ENCODE data around the gene SF3B5. TPM values are rescaled to one million over a fixed set of nuclear protein-coding genes. Genes with fewer than 3 reads are reported as not detected.
"Not testable (repeated sequence)": the region's sequence is repeated elsewhere in the genome, so short reads cannot be mapped to it uniquely, and the experiment has no call there.

Gene SF3B5
- total RNA-seq, 2 donors from 2014 or later: 198 to 212 TPM

DNA sequence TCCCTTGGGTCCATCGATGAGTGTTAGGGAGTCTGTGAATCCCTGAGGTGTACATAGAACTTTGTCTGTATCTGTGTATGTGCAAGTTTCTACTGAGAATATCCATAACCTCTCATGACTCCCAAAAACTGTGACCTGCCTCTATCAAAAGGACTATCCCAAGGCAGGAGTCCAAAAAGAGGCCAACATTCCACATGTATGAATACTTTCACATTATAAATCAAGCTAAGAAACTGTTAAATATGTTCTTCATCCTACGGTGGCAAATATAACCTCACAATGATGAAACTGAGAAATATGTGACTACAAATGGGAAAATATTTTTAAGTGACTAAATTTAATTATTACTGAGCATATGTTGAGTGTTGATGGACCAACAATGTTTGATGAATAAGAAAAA is 38.8 kb upstream of the SF3B5 start:
- Histone ChIP-seq H3K27ac (no peak overlapping the region), H3K36me3 (no peaks in the 10 kb centered on the region), H3K4me1 (replicated peaks) (no peaks in the 10 kb centered on the region), H3K4me3 (no peak overlapping the region), H3K9me3 (no peaks in the 10 kb centered on the region), H3K27me3 (replicated peaks; ENCODE audit: insufficient read depth) (no peaks in the 10 kb centered on the region)
- intact Hi-C loops (cut with DNase I): no loop called here
- no peak for TF ChIP-seq POLR2AphosphoS5 (IDR thresholded peaks at IDR 0.05)
- TF ChIP-seq, protein P1, sequence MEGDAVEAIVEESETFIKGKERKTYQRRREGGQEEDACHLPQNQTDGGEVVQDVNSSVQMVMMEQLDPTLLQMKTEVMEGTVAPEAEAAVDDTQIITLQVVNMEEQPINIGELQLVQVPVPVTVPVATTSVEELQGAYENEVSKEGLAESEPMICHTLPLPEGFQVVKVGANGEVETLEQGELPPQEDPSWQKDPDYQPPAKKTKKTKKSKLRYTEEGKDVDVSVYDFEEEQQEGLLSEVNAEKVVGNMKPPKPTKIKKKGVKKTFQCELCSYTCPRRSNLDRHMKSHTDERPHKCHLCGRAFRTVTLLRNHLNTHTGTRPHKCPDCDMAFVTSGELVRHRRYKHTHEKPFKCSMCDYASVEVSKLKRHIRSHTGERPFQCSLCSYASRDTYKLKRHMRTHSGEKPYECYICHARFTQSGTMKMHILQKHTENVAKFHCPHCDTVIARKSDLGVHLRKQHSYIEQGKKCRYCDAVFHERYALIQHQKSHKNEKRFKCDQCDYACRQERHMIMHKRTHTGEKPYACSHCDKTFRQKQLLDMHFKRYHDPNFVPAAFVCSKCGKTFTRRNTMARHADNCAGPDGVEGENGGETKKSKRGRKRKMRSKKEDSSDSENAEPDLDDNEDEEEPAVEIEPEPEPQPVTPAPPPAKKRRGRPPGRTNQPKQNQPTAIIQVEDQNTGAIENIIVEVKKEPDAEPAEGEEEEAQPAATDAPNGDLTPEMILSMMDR (IDR thresholded peaks at IDR 0.05): no peak
- no peak for DNase-seq (ENCODE audit: low spot score)
- 82% methylated on average over 2 of the region's 2 CpGs for WGBS

DNA sequence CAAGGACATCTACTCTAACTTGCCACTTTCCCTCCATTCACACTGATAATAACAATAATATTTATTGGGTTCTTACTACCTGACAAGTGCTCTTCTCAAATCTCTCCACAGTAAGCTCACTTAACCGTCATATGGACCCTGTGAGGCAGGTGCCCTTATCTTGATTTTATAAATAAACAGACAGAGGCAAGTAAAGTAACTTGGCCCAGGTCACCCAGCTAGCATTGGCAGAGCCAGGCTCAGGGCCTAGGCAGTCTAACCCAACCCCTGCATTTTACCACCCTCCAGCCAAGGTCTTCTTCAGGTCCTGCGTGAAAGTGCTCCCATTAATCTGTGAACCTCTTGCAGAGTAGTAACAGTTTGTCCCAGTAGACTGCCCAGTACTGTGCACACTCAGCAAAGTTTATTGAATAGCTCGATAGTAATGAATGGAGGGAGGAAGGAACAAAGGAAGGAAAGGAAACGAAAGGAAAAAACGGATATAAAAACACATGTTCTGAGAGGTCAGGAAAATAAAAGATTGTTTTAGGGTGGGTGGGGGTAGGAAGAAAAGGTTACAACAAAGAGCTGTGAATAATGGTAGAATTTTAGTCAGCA is 38.0 kb upstream of the SF3B5 start:
- 79% methylated on average over 5 of the region's 5 CpGs for WGBS
- Histone ChIP-seq H3K27me3 (replicated peaks; ENCODE audit: insufficient read depth) (no peaks in the 10 kb centered on the region), H3K36me3 (no peaks in the 10 kb centered on the region), H3K4me3 (no peak overlapping the region), H3K9me3 (no peaks in the 10 kb centered on the region), H3K27ac (no peak overlapping the region), H3K4me1 (replicated peaks) (no peaks in the 10 kb centered on the region)
- DNase-seq (ENCODE audit: low spot score): no peak
- intact Hi-C loops (cut with DNase I): no loop called here
- TF ChIP-seq POLR2AphosphoS5 (IDR thresholded peaks at IDR 0.05): no peak
- TF ChIP-seq, protein P1 (IDR thresholded peaks at IDR 0.05): no peak
- TF ChIP-seq POLR2A (IDR thresholded peaks at IDR 0.05): no peak

DNA sequence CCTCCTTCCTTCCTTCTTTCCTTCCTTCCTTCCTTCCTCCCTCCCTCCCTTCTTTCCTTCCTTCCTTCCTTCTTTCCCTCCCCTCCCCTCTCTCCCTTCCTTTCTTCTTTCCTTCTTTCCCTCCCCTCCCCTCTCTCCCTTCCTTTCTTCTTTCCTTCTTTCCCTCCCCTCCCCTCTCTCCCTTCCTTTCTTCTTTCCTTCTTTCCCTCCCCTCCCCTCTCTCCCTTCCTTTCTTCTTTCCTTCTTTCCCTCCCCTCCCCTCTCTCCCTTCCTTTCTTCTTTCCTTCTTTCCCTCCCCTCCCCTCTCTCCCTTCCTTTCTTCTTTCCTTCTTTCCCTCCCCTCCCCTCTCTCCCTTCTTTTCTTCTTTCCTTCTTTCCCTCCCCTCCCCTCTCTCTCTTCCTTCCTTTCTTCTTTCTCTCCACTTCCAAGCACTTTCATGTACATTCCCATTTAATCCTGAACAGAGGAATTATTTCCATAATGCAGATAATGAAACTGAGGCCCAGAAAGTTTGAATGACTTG is 36.9 kb upstream of the SF3B5 start:
- H3K36me3 ChIP-seq; H3K27ac ChIP-seq; H3K27me3 ChIP-seq (replicated peaks; ENCODE audit: insufficient read depth); intact Hi-C loops (cut with DNase I); H3K9me3 ChIP-seq; H3K4me1 ChIP-seq (replicated peaks); DNase-seq (ENCODE audit: low spot score); H3K4me3 ChIP-seq: not testable (repeated sequence)

DNA sequence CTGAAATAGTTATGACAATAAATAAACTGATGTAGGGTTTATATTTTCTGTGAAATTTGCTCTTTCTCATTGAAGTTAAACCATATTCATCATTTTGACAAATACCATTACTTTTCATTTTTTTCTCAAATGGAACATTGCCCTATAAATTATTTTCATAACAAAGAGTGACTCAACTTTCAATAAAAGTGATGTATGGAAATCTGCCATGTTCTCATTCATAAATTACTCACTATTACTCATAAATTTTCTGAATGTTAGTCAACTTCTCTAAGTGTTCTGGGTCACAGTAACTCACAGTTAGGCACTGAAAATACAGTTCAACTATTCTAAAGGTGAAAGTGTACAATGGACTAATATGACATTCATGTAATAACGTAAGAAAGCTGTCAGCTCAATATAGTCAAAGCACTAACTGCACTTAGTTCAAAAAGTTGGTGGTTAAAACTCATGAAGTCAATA is 35.9 kb upstream of the SF3B5 start:
- H3K27ac ChIP-seq: no peak overlapping the region
- no peaks in the 10 kb centered on the region for H3K27me3 ChIP-seq (replicated peaks; ENCODE audit: insufficient read depth)
- TF ChIP-seq POLR2AphosphoS5 (IDR thresholded peaks at IDR 0.05) (no peak), POLR2A (IDR thresholded peaks at IDR 0.05) (no peak)
- TF ChIP-seq, protein P1 (IDR thresholded peaks at IDR 0.05): no peak
- H3K36me3 ChIP-seq: no peaks in the 10 kb centered on the region
- no peak for DNase-seq (ENCODE audit: low spot score)
- WGBS: 61% methylated on average over 1 of the region's 1 CpG
- H3K9me3 ChIP-seq: no peaks in the 10 kb centered on the region
- intact Hi-C loops (cut with DNase I): no loop called here
- no peaks in the 10 kb centered on the region for H3K4me1 ChIP-seq (replicated peaks)
- no peak overlapping the region for H3K4me3 ChIP-seq

DNA sequence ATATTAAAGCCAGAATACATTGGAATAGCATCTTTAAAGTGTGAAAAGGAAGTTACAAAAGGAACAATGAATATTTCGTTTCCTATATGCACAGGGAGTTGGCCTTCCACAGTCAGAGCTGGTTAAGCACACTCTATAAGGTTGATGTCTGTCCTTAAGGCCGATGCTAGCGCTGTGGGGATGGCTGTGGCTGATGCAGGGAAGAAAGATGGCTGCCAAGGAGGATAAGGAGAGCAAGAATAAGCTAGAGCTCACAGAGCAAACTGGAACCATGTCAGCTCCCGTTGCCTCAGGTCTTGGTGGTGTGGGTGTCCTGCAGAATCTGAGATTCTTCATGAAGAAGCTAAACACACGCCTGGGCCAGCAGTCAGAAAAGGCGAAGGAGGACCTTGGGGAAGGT is 34.1 kb upstream of the SF3B5 start:
- 85% methylated on average over 6 of the region's 6 CpGs for WGBS
- no peaks in the 10 kb centered on the region for H3K9me3 ChIP-seq
- H3K4me1 ChIP-seq (replicated peaks): no peaks in the 10 kb centered on the region
- no peak for DNase-seq (ENCODE audit: low spot score)
- H3K27me3 ChIP-seq (replicated peaks; ENCODE audit: insufficient read depth): no peaks in the 10 kb centered on the region
- H3K4me3 ChIP-seq: no peak overlapping the region
- intact Hi-C loops (cut with DNase I): no loop called here
- no peak overlapping the region for H3K27ac ChIP-seq
- TF ChIP-seq, protein P1 (IDR thresholded peaks at IDR 0.05): no peak
- no peaks in the 10 kb centered on the region for H3K36me3 ChIP-seq

All from prostate gland (tissue), 2 donors.